KOPT-K1 (cell line): ENCODE results near the gene POLR2F.

Source experiments
- H3K27ac ChIP-seq: fragments of 200-600 bp; sonication (generic); 2 replicates; pipeline ENCODE4 v1.5.1; 2016; ENCODE audit warnings: antibody characterized with exemption, mild to moderate bottlenecking, low read depth, low read length; ENCODE audit not compliant: poor library complexity, severe bottlenecking
- H3K36me3 ChIP-seq: fragments of 200-600 bp; sonication (generic); 2 replicates; pipeline ENCODE4 v1.5.1; 2017; ENCODE audit warnings: antibody characterized with exemption, mild to moderate bottlenecking, low read length, moderate library complexity; ENCODE audit not compliant: insufficient read depth
- H3K9me3 ChIP-seq: fragments of 200-600 bp; sonication (generic); 2 replicates; pipeline ENCODE4 v1.5.1; 2017; ENCODE audit warnings: antibody characterized with exemption, low read length, mild to moderate bottlenecking; ENCODE audit not compliant: insufficient read depth, poor library complexity, severe bottlenecking

Gene POLR2F

DNA sequence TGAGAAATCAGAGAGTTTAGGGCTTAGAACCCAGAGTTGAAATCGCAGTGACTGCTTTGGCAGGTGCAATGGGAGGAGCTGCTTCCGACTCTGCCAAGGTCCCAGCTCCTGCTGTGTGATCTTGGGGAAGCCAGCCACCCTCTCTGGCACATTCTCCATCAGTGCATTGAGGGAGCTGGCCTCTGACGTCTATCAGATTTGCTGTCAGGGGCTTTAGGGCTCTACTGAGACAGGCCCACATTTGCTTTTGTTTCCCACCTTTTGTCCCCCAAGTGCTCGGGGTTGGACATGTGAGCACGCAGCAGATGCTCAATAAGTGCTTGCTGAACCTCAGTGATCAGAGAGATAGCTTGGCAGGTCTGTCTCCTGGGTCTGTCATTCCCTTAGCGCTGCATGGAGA, 41.5 kb downstream of the POLR2F start:
- no peaks in the 10 kb centered on the region for H3K36me3 ChIP-seq
- H3K9me3 ChIP-seq, result no peaks in the 10 kb centered on the region

GRCh38 chr22:37995460-37995859, 42.0 kb downstream of the POLR2F start:
- Histone ChIP-seq H3K36me3 (no peaks in the 10 kb centered on the region), H3K27ac (no peak overlapping the region), H3K9me3 (no peaks in the 10 kb centered on the region)

More for the DNA sequence above, 41.5 kb downstream of the POLR2F start:
- H3K27ac ChIP-seq, result no peak overlapping the region

DNA sequence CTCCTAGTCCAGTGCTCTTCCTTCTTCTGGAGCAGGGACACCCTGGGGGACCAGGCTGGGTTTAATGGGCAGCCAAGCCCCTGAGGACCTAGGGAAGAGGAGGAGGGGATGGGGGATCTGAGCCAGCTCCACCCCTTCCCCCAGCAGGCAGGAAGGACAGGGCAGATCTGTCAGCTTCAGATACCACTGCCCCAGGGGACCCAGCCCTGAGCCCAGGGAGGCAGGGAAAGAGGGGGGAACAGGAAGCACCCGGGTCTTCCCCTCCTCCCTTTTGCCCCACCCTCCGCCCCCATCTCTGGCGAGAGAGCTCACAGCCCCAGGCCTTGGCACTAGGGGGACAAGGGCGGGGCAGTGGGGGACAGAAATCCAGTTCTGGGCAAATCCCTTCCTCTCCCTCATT, 42.6 kb downstream of the POLR2F start:
- no peaks in the 10 kb centered on the region for H3K36me3 ChIP-seq
- H3K9me3 ChIP-seq, result no peaks in the 10 kb centered on the region
- no peak overlapping the region for H3K27ac ChIP-seq

GRCh38 chr22:37996515-37997246, 43.2 kb downstream of the POLR2F start:
- no peaks in the 10 kb centered on the region for H3K36me3 ChIP-seq
- H3K9me3 ChIP-seq, result no peaks in the 10 kb centered on the region
- H3K27ac ChIP-seq, result no peak overlapping the region

DNA sequence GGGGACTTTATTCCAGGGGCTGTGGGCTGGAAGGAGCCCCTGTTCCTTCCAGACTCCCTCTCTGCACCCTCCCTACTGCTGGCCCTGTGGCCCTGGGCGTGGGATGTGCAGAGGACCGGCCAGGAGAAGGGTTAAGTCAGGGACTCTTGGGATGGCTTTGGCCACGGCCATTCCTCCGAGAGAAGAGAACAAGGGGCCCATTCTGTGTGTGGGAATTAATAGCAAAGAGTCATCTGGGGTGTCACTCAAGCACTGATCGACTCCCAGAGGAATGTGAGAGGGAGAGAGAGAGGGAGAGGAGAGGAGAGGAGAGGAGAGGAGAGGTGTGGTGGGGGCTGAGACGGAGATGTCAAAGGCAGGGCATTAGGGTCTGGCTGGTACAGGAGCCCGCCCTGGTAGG, 45.0 kb downstream of the POLR2F start:
- Histone ChIP-seq H3K27ac (no peak overlapping the region), H3K9me3 (no peaks in the 10 kb centered on the region)

GRCh38 chr22:37999236-37999635, 45.7 kb downstream of the POLR2F start:
- H3K27ac ChIP-seq, result no peak overlapping the region
- H3K9me3 ChIP-seq, result no peaks in the 10 kb centered on the region
- no peaks in the 10 kb centered on the region for H3K36me3 ChIP-seq

More for the DNA sequence above, 45.0 kb downstream of the POLR2F start:
- no peaks in the 10 kb centered on the region for H3K36me3 ChIP-seq

GRCh38 chr22:37999640-38000272, 46.3 kb downstream of the POLR2F start:
- Histone ChIP-seq H3K27ac (no peak overlapping the region), H3K9me3 (no peaks in the 10 kb centered on the region), H3K36me3 (no peaks in the 10 kb centered on the region)

DNA sequence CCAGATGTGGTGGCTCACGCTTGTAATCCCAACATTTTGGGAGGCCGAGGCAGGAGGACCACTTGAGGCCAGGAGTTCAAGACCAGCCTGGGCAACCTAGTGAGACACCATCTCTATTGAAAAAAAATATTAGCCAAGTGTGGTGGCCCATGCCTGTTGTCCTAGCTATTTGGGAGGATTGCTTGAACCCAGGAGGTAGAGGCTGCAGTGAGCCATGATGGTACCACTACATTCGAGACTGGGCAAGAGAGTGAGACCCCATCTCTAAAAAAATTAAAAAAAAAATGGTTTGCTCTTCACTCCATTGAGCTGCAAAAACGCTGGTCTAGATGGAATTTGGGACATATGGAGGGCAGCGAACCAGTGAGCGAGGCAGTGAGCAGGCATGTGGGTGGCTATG, 52.4 kb downstream of the POLR2F start:
- H3K9me3 ChIP-seq, result no peaks in the 10 kb centered on the region
- no peaks in the 10 kb centered on the region for H3K36me3 ChIP-seq
- no peak overlapping the region for H3K27ac ChIP-seq

- no peaks in the 10 kb centered on the region for H3K36me3 ChIP-seq
- H3K27ac ChIP-seq, result no peak overlapping the region
Measured at GRCh38 chr22:38006906-38007305, 53.4 kb downstream of the POLR2F start.

GRCh38 chr22:38007330-38007902, 53.9 kb downstream of the POLR2F start:
- H3K36me3 ChIP-seq, result no peaks in the 10 kb centered on the region
- no peaks in the 10 kb centered on the region for H3K9me3 ChIP-seq
- H3K27ac ChIP-seq, result no peak overlapping the region

More at GRCh38 chr22:38006906-38007305, 53.4 kb downstream of the POLR2F start:
- H3K9me3 ChIP-seq, result no peaks in the 10 kb centered on the region

GRCh38 chr22:38009000-38009806, 55.7 kb downstream of the POLR2F start:
- H3K9me3 ChIP-seq, result no peaks in the 10 kb centered on the region
- H3K36me3 ChIP-seq, result no peaks in the 10 kb centered on the region
- no peak overlapping the region for H3K27ac ChIP-seq

GRCh38 chr22:38012604-38013072, 59.1 kb downstream of the POLR2F start:
- no peak overlapping the region for H3K27ac ChIP-seq
- H3K36me3 ChIP-seq, result no peaks in the 10 kb centered on the region
- H3K9me3 ChIP-seq, result no peaks in the 10 kb centered on the region

DNA sequence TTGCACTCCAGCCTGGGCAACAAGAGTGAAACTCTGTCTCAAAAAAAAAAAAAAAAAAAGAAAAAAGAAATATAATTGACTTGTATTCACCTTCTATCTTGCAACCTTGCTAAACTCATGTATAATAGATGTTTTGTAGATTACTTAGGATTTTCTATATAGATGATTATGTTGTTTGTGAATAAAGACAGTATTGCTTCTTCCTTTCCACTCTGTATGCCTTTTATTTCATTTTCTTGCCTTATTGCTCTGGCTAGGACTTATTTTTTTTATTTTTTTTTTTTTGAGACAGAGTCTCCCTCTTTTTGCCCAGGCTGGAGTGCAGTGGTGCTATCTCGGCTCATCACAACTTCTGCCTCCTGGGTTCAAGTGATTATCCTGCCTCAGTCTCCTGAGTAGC, 60.6 kb downstream of the POLR2F start:
- Histone ChIP-seq H3K9me3 (no peaks in the 10 kb centered on the region), H3K36me3 (no peaks in the 10 kb centered on the region), H3K27ac (no peak overlapping the region)

DNA sequence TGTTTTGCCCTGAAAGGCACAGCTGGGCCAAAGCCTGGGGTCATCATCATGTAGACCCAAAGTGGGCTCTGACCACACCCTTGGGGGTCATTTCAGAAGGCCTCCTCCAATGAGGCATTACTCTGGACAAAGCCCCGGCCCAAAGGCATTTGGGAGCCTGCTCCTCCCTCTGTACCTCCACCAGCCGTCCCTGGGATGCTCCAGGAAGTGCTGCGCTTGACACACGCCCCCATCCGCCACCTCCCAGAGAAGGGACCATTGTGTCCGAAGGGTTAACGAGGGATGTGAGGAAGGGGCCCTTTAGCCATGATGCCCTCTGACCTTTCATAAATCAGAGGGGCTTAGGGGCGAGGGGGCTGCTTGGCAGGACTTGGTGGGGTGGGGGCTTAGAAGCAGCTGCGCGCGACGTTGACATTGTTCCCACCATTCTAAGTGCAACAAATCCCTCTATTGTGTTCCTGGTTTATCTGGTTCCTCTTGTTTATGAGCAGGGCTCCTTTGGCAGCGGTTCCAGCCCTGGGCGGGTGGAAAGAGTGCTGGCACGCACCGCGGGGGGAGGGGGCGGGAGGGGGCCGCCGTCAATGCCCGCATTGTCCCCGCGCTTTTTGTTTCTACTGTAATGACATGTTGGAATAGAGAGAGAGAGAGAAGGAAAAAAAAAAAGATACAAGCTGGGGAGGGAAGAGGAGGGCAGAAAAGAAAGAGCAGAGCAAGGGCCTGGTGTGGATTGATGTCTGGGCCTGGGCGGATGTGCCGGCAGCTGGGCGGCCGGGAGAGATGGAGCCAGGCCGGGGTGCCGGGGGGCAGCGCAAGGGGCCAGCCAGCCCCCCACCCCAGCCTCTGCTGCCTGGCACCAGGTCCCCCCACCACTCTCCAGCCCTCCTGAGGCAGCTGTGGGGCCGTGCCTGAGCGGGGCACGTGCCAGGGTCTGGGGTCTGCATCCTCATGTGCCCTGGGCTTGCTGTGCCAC, 63.0 kb downstream of the POLR2F start:
- Histone ChIP-seq H3K9me3 (no peaks in the 10 kb centered on the region), H3K36me3 (no peaks in the 10 kb centered on the region), H3K27ac (no peak overlapping the region)
